GM21825 (cell line): ENCODE measurements around the gene PNPLA8.

Source experiments
- ATAC-seq: cut with Tn5 transposase; IDR thresholded peaks from one replicate; pipeline ENCODE4 v1.9.1; 2021; ENCODE audit warnings: mild to moderate bottlenecking, moderate library complexity; ENCODE audit not compliant: unreplicated experiment

The PNPLA8 gene

DNA sequence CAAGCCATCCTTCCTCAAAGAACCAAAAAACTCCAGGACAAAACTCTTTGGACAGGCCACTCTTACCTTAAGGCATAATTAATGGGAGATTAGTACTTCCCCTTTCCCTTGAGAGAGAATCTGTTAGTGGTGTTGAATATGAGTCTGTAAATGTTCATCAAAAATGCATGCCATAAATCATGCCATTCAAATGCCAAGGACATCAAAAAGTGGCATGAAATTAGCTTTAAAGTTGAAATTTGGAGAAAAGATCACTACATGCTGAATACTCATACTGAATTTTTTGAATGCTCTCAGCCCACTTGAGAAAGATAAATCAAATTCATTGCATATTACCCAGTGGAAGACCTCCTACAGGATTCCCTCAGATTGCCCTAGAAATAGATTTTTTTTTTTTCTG, 76.4 kb downstream of the PNPLA8 start:
- no peak for ATAC-seq

DNA sequence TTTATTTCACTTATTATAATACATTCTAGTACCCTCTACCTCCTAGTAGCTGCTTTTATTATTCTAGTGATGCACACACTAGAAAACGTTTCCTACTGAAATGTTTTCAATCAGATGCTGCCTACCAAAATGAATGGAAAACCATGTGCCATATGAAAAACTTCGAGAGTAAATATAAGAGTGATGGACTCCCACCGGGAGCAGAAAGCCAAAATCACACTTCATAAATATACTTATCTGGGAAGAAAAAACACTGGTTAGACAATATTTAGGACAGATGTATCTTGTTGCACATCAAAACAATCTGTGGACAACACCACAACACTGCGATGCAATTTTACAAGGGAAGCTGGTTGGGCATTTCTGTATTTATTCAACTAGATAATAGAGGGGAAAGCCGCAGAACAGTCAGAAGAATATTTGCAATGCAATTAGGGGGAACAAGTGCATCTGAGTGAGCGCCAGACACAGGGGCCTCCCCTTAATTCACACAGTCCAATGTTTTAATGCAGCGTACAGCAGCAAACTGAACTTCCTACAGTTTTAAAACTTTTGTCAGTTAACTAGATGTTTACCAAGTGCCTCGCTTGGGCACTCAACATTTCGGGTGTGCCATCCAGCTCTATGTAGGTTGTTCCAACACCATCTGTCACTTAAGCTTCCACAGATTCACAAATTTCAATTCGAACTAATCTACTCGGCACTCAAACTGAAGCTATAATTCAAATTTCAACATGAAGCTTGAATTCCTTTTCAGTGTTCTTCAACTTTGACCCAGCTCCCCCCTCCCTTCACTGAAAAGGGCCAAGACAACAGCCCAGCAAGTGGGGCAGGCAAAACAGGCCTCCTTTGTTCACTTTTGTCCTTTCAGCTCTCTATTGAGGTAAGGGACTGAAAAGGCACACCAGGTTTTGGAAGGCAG, 77.1 kb downstream of the PNPLA8 start:
- ATAC-seq = no peak

DNA sequence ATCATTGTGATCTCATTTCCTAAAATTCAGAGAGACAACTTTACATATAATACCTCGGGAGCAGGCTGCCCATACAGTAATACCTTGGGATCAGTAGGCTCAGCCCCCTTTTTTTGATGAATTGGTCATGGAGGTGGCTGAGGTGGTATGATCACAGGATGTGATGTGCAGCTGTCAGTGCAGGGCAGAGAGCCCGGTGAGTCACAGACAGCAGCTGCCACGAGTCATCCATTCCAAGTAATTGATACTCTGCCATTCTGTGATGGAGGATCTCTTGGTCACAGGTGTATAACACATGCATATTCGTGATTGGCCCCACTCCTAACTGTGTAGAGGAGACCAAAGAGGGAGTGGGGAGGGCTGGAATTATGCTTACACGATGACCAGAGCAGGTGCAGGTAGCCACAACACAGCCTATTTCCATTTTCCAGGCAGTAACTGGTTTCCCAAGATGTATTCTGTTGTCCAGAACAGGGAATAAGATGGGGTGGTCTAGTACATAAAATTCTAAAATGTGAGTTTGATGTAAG, 83.8 kb downstream of the PNPLA8 start:
- ATAC-seq = no peak

DNA sequence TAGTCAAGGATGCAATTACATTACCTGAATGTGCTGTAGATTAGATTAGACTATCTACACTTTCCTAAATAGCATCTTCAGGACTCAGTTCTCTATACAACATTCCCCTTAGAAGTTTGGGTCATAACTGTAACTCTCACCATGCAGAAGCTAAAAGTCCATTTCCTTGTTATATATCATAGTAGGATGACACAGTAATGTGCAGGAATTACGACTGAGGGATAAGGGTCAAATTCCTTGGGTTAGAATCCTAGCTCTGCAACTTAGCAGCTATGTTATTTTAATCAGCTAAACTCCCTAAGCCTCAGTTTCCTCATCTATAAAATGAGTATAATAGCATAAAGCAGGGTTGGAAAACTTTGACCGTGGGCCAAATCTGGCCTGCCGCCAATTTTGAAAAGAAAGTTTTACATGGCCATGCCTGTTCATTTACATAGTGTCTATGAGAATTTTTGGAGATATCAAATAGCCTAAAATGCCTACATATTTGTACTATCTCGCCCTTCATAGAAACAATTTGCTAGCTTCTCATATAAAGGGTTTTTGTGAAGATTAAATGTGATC, 84.5 kb downstream of the PNPLA8 start:
- no peak for ATAC-seq

DNA sequence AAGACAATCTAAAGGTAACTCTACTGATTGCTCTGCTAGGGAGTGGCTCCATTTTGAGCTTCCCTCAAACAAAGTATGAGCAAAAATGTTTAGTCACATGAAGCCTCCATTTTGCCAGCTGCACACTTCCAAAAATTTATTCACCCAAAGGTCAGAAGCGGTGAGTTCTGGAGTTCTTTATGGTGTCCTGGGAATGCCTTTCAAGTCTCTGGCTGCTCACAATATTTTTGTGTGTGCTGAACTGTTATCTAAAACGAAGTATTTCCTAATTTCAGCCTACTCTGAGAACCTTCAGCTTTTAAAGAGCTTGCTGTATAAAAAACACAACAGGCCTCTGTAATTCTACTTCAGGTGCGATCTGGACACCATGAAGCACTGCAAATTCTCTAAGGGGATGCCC, 85.3 kb downstream of the PNPLA8 start:
- no peak for ATAC-seq

DNA sequence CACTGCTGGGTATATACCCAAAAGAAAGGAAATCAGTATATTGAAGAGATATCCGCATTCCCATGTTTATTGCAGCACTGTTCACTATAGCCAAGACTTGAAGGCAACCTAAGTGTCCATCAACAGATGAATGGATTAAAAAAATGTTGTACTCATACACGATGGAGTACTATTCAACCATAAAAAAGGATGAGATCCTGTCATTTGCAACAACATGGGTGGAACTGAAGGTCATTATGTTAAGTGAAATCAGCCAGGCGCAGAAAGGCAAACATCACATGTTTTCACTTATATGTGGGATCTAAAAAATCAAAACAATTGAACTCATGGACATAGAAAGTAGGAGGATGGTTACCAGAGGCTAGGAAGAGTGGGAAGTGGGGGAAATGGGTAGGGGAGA, 89.0 kb downstream of the PNPLA8 start:
- no peak for ATAC-seq

DNA sequence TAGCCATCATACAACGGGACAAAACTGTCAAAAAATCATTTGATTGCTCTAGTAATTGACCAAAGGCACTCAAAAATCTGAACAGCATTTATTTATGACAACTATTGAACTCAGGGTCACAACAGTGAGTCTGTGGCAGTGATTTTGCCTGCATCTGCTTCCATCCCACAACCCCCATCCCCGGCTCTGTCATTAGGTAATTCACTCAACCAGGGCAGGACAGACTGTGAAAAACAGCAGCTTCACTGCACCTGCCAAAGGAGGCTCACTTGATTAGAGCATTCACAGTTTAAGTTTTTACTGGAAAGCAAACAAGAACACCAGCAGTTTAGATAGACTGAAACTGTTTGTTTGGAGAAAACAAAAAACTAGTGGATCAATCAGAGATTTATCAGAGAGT, 91.9 kb downstream of the PNPLA8 start:
- ATAC-seq = no peak

DNA sequence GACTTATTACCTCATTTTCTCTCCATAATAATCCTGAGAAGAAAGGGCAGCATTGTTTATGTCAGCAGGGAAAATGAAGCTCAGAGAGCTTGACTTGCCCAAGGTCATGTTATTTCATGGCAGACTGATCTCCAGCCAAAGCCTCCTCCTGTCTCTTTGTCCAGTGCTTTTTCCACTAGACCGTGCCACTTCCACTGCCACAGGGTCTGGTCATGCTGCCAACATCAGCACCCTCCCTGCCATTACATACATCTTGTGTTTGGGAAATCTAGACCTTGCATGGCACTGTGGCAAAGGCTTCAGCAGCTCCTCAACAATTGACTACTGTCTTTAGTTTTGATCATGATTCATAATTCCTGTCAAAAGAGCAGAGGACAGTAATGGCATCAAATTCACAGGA, 94.8 kb downstream of the PNPLA8 start:
- ATAC-seq = no peak

DNA sequence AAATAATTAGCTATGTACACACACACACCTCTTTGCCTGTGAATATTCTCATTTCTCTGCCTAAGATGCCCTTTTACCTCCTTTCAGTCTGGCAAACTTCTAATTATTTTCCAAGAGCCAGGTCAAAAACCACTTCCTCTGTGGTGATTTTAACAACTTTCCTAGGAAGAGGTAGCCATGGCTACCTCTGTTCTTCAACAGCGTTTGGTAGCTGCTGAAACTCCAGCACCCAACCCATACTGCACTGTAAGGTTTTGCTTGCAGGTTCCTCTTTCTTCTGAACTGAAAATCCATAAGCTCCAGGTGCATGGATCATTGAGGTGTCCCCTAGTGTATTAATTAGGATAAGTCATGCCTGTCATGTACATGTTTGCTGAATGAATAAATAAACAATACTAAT, 95.3 kb downstream of the PNPLA8 start:
- no peak for ATAC-seq

DNA sequence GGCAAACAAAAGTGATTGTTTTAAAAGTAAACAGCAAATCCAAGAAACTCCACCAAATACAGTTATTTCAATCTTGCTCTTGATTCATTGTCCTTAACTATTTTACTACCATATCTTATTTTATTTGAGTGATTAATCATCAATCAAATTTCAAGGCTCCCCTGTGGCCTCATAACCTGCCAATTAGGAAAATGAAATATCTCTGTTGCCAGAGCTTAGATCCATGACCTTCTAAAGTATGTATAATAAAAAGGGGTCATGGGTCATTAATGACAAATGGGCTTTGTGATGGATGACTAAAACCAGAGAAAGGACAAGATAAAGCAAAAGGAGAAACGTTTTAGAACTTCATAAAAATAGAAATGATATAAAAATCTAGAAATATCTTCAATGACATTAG, 98.2 kb downstream of the PNPLA8 start:
- ATAC-seq = no peak

DNA sequence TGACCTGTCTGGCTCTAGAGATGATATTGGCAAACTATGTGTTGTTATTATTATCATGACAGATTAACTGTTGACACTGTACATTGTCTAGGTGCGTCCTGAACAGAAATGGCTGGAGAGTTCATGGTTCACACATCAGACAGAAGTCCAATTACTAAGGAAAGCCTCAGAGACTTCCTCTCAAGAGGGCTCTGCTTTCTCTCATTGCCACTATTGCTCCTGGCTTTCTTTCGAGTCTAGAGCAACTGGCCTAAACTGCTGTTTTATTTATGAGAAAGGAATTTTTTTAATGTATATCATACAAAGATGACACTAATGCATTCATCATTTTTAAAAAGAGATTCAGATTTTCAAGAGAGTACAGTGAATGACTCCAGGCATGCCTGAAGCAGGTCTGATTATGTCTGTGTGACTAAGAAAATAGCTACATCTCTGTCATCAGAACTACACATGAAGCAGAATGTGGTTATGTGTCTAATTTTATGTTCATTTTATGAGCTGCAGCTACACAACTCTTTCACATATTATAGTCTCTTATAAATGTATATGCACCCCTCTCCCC, 100.1 kb downstream of the PNPLA8 start:
- no peak for ATAC-seq

DNA sequence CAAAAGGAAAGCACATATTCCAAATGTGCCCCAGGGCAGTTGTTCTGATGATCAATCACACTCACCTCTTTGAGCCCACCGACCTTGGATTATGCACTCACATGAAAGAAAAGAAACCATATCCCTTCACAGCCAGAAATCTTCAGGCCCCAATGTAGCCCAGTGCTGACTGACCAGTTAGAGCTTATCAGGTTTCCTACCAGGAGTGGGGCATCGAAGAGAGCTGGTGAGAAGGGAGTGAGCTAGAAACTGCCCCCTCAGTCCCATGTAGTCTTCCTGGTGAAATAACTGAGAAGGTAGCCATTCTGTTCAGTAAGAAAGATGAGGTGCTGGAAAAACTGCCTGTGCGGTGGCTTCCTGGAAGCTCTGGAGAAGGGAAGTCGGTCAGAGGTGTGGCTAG, 101.9 kb downstream of the PNPLA8 start:
- ATAC-seq = no peak

DNA sequence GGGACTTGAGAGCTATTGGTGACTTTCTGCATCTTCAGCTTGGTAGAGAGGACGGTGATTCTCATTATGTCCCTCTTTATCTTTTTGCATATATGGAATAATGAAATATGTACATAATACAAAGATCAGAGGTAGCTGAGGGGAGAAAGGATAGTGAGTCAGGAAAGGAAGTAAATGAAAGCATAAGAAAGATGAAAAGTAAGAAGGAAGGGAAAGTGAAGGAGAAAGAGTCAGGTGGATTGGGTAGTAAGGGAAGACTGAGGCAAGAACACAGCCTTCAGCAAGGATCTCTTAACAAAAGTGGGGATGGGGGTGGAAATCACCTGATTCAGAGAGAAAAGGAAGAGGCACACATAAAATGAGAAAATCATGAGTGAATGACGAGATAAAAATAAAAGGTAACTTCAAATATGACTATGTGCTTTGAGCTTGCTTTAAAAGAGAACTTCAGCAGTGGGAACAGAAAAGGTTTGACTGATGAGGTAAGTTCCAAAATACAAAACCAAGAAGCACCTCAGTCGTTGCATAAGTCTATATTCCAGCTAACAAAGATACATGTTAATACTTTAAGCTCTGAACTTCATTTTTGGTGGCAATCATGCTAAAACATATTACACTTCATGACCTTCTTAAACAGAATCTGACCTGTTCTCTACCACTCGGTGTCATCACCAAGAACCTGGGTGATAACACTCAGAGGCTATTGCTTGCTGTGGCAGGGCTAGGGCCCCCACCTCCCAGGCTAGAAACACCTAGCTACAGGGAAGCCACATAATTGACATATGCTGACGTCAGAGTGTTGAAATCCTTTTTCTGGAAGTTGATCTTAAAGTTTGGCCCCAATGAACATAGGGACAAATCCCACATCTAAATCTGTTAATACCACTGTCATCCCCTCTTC, 102.6 kb downstream of the PNPLA8 start:
- no peak for ATAC-seq

DNA sequence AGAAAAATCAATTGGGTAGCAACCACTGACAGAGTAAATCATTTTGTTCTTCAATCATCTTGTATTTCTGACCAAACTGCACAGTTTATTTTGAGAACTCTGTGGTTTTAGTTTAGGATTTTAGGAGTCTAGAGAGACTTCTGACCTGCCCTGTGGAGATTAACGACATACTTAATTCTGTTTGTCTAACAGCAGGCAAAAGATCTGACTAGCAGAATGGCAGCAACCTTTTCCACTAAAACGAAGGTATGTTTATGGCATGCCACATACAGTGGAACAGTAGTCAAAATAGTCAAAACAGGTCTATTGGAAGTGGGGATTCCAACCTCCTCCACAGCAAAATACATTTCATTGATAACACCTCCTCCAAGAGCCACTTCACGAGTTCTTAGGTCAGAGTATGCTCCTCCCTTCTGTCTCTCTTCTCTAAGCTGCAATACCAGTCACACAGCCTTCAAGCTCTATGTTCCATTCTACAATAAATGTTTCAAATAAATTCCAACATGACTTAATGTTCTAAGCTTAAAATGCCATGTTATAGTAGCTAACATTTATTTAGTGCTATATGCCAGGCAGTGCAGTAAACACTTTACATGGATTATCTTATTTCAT, 104.1 kb downstream of the PNPLA8 start:
- no peak for ATAC-seq
